HG03571 (cell line): Measurements from ENCODE around the gene SEC24B.
A peak's percentile ranks its signal among the peaks of the same experiment; 100 is the strongest.

Experiments used
- ATAC-seq: cut with Tn5 transposase; IDR thresholded peaks from one replicate; pipeline ENCODE4 v1.9.1; 2021; ENCODE audit not compliant: unreplicated experiment

The SEC24B gene

GRCh38 chr4:109433205-109434006, at the start of gene SEC24B:
SEC24B (plus strand) TSS chr4:109433815; CDS start chr4:109433870, 55 bp downstream.
- peak; percentile 94 for ATAC-seq

DNA sequence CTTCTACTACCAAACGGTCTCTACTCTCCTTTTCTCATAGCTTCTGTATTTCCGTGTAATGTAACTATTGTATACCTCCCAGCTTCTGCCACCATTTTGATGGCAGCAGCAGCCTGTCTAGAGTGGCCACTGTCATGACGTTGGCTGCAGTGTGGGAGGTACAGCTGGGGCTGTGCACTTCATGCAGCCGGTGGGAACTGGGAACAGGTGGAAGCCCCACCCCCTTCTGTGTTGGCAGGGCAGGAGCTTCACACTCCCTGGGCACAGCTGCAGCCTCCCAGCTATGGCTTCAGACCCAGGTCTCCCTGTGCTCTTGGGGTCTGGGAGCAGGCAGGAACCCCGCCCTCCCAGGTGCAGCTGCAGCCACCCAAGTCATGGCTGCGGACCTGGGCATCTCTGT, 49.8 kb upstream of the SEC24B start:
- no peak for ATAC-seq

- no peak for ATAC-seq
Observed at GRCh38 chr4:109385260-109385659, 48.4 kb upstream of the SEC24B start.

- ATAC-seq: no peak
Observed at GRCh38 chr4:109389369-109390114, 44.1 kb upstream of the SEC24B start.

GRCh38 chr4:109390115-109390768, 43.4 kb upstream of the SEC24B start:
- no peak for ATAC-seq

DNA sequence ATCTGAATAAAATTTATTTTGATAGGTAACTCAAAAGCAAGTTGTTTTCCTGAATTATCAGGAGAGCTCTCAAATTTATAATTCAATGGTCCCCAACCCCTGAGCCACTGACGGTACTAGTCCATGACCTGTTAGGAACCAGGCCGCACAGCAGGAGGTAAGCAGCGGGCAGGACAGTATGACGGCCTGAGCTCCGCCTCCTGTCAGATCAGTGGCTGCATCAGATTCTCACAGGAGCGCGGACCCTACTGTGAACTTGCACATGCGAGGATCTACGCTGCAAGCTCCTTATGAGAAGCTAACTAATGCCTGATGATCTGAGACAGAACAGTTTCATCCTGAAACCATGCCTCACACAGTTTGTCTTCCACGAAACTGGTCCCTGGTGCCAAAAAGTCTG, 37.9 kb upstream of the SEC24B start:
- ATAC-seq: no peak

DNA sequence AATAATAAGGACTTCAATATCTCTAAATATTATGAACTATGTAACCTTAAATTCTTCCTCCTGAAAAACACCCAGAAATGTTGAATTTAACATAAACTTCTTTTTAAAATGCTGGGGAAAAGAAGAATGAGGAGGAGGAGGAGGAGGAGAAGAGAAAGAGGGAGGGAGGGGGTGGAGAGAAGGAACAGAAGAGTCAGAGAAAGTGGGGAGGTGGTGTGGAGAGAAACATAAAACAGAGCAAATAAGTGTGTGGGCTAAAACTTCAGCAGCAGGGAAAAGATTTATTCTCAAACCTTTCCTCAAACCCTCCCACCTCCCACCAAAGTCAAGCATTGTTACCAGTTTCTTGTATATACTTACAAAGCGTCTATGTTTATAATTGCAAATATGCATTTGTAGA, 34.7 kb upstream of the SEC24B start:
- ATAC-seq: no peak

- peak; percentile 85 for ATAC-seq
Observed at GRCh38 chr4:109406337-109406931, 27.2 kb upstream of the SEC24B start.

DNA sequence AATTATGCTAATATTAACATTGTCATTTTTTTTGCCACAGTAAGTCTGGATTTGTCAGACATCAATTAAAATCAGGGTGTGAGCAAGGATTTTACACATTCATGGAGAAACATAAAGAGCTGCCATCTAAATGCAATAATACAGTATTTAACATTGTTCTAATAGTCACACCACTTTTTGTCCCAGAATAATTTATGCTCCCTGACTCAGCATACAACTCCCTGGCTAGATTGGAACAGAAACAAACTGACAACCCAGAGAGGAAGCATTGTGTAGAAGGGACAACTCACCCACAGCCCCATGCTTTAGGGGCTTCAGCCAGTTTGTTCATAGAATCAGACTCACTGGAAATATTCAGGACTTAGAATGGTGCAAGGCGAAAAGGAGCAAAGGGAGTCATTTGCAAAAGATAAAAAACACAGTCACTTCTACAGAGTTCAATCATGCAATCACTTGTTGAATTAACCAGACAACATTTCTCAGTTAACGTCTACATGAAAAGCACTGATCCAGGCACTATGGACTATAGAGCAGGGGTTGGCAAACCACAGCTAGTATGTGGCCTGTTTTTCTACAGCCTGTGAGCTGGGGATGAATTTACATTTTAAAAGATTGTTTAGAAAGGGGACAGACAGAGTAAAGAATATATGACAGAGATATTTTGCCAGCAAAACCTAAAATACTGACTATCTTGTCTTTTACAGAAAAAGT, 26.4 kb upstream of the SEC24B start:
- ATAC-seq: no peak

- no peak for ATAC-seq
Observed at GRCh38 chr4:109408711-109409110, 24.9 kb upstream of the SEC24B start.

- no peak for ATAC-seq
Observed at GRCh38 chr4:109410226-109410625, 23.4 kb upstream of the SEC24B start.

- no peak for ATAC-seq
Observed at GRCh38 chr4:109410776-109411175, 22.8 kb upstream of the SEC24B start.

DNA sequence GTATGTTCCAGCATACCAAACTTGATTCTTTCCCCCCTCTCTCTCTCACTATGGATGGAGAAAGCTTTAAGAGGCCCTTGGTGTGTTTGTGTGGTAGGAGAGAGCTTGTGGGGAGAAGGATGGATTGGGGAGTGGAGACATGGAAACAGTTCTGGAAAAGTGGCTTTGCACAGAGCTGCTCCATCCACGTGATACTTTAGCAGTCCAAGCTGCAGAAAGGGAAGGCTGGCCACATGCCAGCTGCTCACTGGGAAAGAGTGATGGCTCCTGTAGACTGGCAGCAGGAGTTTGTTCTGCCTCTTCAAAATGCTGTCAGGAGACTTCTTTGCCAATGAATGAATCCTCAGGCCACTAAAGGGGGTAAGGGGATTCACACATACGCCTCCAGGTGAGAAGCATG, 21.7 kb upstream of the SEC24B start:
- no peak for ATAC-seq

GRCh38 chr4:109412776-109413175, 20.8 kb upstream of the SEC24B start:
- no peak for ATAC-seq

- no peak for ATAC-seq
Observed at GRCh38 chr4:109414938-109415337, 18.7 kb upstream of the SEC24B start.

GRCh38 chr4:109418588-109418987, 15.0 kb upstream of the SEC24B start:
- ATAC-seq: no peak

DNA sequence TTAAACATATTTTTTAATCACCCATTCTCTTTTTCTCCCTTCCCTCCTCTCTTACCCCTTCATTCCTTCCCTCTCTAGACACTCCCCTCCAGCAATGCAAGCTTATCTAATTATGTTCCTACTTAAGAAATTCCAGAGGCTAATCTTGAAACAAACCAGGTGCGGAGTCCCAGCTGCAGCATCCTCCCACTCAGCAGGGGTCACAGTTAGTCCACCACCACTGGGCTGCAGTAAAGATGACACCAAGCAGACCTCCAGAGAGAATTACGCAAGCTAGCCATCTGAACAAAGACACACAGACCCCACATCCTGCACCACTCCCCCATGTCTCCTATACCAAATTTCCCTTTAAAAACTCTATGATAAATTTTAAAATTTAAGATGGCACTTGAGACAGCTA, 13.9 kb upstream of the SEC24B start:
- no peak for ATAC-seq

- no peak for ATAC-seq
Observed at GRCh38 chr4:109424093-109424841, 9.3 kb upstream of the SEC24B start.

- ATAC-seq: no peak
Observed at GRCh38 chr4:109425405-109425804, 8.2 kb upstream of the SEC24B start.

DNA sequence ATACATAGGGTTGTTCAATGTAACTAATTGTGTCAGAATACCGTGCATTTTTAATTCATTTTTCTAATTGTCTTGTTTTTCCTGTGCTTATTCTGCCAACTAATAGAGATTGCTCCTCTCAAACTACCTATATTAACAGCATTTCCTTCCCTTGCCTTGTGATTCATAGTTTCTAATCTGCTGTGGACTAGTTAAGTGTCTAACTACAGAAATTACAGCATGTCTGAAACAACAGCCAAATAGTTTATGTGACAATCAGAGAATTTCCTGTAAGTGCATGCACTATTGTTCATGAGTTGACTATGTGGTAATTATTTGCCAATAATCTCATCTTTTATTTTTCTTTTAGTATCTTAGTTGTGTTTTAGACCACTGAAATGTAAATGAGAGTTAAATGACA, 4.1 kb upstream of the SEC24B start:
- no peak for ATAC-seq
